ENCODE results near the gene MTMR2. TPM values are rescaled to one million over a fixed set of nuclear protein-coding genes. Genes with fewer than 3 reads are reported as not detected.

MTMR2 gene
- total RNA-seq, 1 donor from 2014 or later: 68.9 TPM

DNA sequence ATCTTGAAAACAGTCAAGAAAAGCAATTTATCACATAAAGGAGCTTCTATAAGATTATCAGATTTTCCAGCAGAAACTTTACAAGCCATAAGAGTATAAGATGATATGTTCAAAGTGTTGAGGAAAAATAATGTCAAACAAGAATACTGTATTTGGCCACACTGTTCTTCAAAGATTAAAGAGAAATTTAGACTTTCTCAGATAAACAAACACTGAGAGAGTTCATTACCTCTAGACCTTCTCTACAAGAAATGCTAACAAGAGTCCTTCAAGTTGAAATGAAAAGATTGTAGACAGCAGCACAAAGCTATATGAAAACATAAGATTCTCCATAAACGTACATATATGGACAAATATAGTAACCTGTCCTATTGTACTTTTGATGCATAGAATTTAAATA lies 8.0 kb upstream of the MTMR2 start:
- Mint-ChIP-seq H3K36me3 (no peaks in the 10 kb centered on the region), H3K27ac (no peak overlapping the region), H3K27me3 (ENCODE audit: insufficient read depth, low read depth) (peaks cover 3% of the 10 kb centered on the region), H3K4me3 (no peak overlapping the region), H3K4me1 (no peaks in the 10 kb centered on the region), H3K9me3 (peaks cover 15% of the 10 kb centered on the region)
- peaks cover 5% of the 10 kb centered on the region for H3K36me3 ChIP-seq
- no peak for DNase-seq (ENCODE audit: low spot score)
- no peak overlapping the region for H3K9ac ChIP-seq
- TF ChIP-seq, protein P1, sequence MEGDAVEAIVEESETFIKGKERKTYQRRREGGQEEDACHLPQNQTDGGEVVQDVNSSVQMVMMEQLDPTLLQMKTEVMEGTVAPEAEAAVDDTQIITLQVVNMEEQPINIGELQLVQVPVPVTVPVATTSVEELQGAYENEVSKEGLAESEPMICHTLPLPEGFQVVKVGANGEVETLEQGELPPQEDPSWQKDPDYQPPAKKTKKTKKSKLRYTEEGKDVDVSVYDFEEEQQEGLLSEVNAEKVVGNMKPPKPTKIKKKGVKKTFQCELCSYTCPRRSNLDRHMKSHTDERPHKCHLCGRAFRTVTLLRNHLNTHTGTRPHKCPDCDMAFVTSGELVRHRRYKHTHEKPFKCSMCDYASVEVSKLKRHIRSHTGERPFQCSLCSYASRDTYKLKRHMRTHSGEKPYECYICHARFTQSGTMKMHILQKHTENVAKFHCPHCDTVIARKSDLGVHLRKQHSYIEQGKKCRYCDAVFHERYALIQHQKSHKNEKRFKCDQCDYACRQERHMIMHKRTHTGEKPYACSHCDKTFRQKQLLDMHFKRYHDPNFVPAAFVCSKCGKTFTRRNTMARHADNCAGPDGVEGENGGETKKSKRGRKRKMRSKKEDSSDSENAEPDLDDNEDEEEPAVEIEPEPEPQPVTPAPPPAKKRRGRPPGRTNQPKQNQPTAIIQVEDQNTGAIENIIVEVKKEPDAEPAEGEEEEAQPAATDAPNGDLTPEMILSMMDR (IDR thresholded peaks at IDR 0.05): no peak
- TF ChIP-seq EZH2phosphoT487 (IDR thresholded peaks at IDR 0.05): no peak
- no peak for TF ChIP-seq EZH2 (IDR thresholded peaks at IDR 0.05)
- H3K79me2 ChIP-seq (ENCODE audit: low read depth): no peaks in the 10 kb centered on the region
- H3K27ac ChIP-seq: no peak overlapping the region
- no peak overlapping the region for H2AFZ ChIP-seq (replicated peaks)
- no peak overlapping the region for H3K4me3 ChIP-seq
- H3K9me3 ChIP-seq (ENCODE audit: low read depth): no peaks in the 10 kb centered on the region
- H3F3A ChIP-seq (ENCODE audit: low read depth): no peaks in the 10 kb centered on the region
- no peak overlapping the region for H3K4me2 ChIP-seq
- no peaks in the 10 kb centered on the region for H3K27me3 ChIP-seq
- H4K20me1 ChIP-seq (ENCODE audit: low read depth): no peaks in the 10 kb centered on the region
- no peaks in the 10 kb centered on the region for H3K4me1 ChIP-seq

DNA sequence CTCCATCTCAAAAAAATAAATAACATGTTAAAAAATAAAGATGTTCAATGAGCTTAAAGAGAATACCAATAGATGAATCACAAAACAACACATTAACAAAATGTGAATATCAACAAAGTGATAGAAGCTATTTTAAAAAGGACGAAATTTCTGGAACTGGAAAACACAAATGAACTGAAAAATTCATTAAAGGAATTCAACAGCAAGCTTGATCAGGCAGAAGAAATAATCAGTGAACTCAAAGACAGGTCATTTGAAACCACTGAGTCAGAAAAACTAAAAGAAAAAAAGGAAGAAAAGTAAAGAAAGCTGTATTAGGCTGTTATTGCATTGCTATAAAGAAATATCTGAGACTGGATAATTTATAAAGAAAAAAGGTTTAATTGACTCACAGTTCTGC lies 7.0 kb upstream of the MTMR2 start:
- H3K4me1 ChIP-seq: no peaks in the 10 kb centered on the region
- no peak for DNase-seq (ENCODE audit: low spot score)
- H2AFZ ChIP-seq (replicated peaks): no peak overlapping the region
- H3F3A ChIP-seq (ENCODE audit: low read depth): no peaks in the 10 kb centered on the region
- Mint-ChIP-seq H3K27ac (no peak overlapping the region), H3K4me3 (no peak overlapping the region), H3K9me3 (peaks cover 15% of the 10 kb centered on the region), H3K36me3 (no peaks in the 10 kb centered on the region), H3K27me3 (ENCODE audit: insufficient read depth, low read depth) (peaks cover 3% of the 10 kb centered on the region), H3K4me1 (no peaks in the 10 kb centered on the region)
- no peaks in the 10 kb centered on the region for H3K79me2 ChIP-seq (ENCODE audit: low read depth)
- H3K36me3 ChIP-seq: peaks cover 5% of the 10 kb centered on the region
- no peaks in the 10 kb centered on the region for H3K9me3 ChIP-seq (ENCODE audit: low read depth)
- TF ChIP-seq, protein P1 (IDR thresholded peaks at IDR 0.05): no peak
- TF ChIP-seq EZH2phosphoT487 (IDR thresholded peaks at IDR 0.05): no peak
- no peak for TF ChIP-seq EZH2 (IDR thresholded peaks at IDR 0.05)
- no peaks in the 10 kb centered on the region for H3K27me3 ChIP-seq
- no peaks in the 10 kb centered on the region for H4K20me1 ChIP-seq (ENCODE audit: low read depth)
- no peak overlapping the region for H3K9ac ChIP-seq
- no peak overlapping the region for H3K27ac ChIP-seq
- H3K4me3 ChIP-seq: no peak overlapping the region
- H3K4me2 ChIP-seq: no peak overlapping the region

DNA sequence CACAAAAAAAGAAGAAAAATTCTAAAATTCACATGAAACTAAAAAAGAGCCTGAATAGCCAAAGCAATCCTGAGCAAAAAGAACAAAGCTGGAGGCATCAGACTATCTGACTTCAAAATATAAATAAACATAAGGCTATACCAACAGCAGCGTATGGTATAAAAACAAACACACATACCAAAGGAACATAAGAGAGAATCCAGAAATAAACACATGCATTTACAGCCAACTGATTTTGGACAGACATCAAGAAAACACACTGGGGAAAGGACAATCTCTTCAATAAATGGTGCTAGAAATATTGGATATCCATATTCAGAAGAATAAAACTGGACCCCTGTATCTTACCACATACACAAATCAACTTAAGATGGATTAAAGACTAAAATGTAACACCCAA lies 2.8 kb upstream of the MTMR2 start:
- H2AFZ ChIP-seq (replicated peaks): no peak overlapping the region
- no peak overlapping the region for H3K4me2 ChIP-seq
- peaks cover 14% of the 10 kb centered on the region for H3F3A ChIP-seq (ENCODE audit: low read depth)
- H3K4me1 ChIP-seq: peaks cover 18% of the 10 kb centered on the region
- H3K9me3 ChIP-seq (ENCODE audit: low read depth): no peaks in the 10 kb centered on the region
- H3K9ac ChIP-seq: no peak overlapping the region
- H3K36me3 Mint-ChIP-seq: no peaks in the 10 kb centered on the region
- peaks cover 35% of the 10 kb centered on the region for H3K79me2 ChIP-seq (ENCODE audit: low read depth)
- TF ChIP-seq EZH2 (IDR thresholded peaks at IDR 0.05) (no peak), EZH2phosphoT487 (IDR thresholded peaks at IDR 0.05) (no peak)
- TF ChIP-seq, protein P1 (IDR thresholded peaks at IDR 0.05): no peak
- H3K27ac ChIP-seq: no peak overlapping the region
- peaks cover 9% of the 10 kb centered on the region for H3K9me3 Mint-ChIP-seq
- no peak for DNase-seq (ENCODE audit: low spot score)
- H3K36me3 ChIP-seq: no peaks in the 10 kb centered on the region
- H3K4me1 Mint-ChIP-seq: peaks cover 22% of the 10 kb centered on the region
- no peaks in the 10 kb centered on the region for H3K27me3 ChIP-seq
- no peak overlapping the region for H3K27ac Mint-ChIP-seq
- H3K4me3 ChIP-seq: no peak overlapping the region
- H3K27me3 Mint-ChIP-seq (ENCODE audit: insufficient read depth, low read depth): peaks cover 3% of the 10 kb centered on the region
- H4K20me1 ChIP-seq (ENCODE audit: low read depth): no peaks in the 10 kb centered on the region
- H3K4me3 Mint-ChIP-seq: no peak overlapping the region

Data from neural progenitor cell (in vitro differentiated cells).